Suprapubic skin (tissue), 4 donors: ENCODE data around the gene GOLGA6D.

Experiments used
- EP300 ChIP-seq: sonication (generic); formaldehyde crosslinking; IDR thresholded peaks from one replicate; pipeline ENCODE4 v1.6.1; 2017; ENCODE audit warnings: antibody characterized with exemption
- POLR2A ChIP-seq, 2 donors: fragments of 450-650 bp; IDR thresholded peaks; one replicate each; pipeline ENCODE4 v1.6.1; 2017; ENCODE audit warnings: antibody characterized with exemption in 2 of 2, mild to moderate bottlenecking in 2 of 2, moderate library complexity in 2 of 2
- POLR2AphosphoS5 ChIP-seq, 3 donors: sonication (generic); formaldehyde crosslinking; IDR thresholded peaks; one replicate each; pipeline ENCODE4 v1.6.1; 2017; ENCODE audit warnings: antibody characterized with exemption in 3 of 3
- TF ChIP-seq, protein P1 (sequence below), 2 donors: fragments of 200-600 bp in 1 of 2; fragments of 450-650 bp in 1 of 2; sonication (generic) in 1 of 2; IDR thresholded peaks; one replicate each; pipeline ENCODE4 v1.5.1; 2016 to 2019; ENCODE audit warnings: antibody characterized with exemption in 2 of 2, mild to moderate bottlenecking in 1 of 2, moderate library complexity in 1 of 2

DNA sequence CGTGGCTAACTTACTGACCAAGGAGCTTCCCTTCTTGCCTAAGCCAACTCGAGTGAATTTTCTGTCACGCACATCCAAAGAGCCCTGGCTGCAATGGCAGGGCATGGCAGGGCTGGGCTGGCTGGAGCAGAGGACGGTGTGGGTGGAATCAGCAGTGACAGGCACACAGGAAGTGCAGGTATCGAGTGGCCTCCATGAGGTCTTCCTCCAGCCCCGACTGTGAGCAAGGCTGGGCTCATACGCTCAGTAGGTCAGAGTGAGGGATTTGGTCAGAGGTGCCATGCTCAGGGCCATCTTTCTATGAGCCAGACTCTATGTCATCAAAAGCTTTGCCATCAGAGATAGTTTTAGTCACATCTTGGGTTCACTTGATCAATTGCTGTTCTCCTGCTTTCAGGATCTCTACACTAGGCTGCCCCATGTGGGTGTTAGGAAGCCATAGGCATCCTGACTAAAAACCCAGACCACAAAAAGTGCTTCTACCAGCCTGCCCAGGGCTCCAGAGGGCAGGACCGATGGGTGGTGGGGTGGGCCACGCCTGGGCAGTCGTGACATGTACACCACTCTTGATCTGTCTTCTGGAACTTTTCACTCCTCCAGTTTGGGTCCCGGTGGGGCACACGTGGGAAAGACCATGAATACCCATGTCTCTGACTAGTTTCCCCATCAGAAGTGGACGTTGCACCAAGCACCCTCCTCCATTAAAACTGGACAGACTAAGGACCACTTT is 30.6 kb downstream of the GOLGA6D start:
- TF ChIP-seq POLR2A (IDR thresholded peaks at IDR 0.05) (no peak), EP300 (no peak), POLR2AphosphoS5 (IDR thresholded peaks at IDR 0.05) (no peak)
- TF ChIP-seq, protein P1, sequence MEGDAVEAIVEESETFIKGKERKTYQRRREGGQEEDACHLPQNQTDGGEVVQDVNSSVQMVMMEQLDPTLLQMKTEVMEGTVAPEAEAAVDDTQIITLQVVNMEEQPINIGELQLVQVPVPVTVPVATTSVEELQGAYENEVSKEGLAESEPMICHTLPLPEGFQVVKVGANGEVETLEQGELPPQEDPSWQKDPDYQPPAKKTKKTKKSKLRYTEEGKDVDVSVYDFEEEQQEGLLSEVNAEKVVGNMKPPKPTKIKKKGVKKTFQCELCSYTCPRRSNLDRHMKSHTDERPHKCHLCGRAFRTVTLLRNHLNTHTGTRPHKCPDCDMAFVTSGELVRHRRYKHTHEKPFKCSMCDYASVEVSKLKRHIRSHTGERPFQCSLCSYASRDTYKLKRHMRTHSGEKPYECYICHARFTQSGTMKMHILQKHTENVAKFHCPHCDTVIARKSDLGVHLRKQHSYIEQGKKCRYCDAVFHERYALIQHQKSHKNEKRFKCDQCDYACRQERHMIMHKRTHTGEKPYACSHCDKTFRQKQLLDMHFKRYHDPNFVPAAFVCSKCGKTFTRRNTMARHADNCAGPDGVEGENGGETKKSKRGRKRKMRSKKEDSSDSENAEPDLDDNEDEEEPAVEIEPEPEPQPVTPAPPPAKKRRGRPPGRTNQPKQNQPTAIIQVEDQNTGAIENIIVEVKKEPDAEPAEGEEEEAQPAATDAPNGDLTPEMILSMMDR (IDR thresholded peaks at IDR 0.05), result no peak
